GM23338 (cell line): ENCODE data around the gene ZNF70.

Experiments used
- CREB1 ChIP-seq: fragments of 250-450 bp; sonication (Bioruptor Pico); IDR thresholded peaks from 2 replicates; pipeline ENCODE4 v1.5.0; 2020; ENCODE audit warnings: low read depth, mild to moderate bottlenecking, moderate library complexity
- CTCF ChIP-seq, 2 experiments: fragments of 200-600 bp in 1 of 2; sonication (generic) in 1 of 2; conservative IDR thresholded peaks; 2 replicates each; pipeline versions ENCODE4 v1.5.1 to v1.6.1; 2016 to 2017; ENCODE audit warnings: antibody characterized with exemption in 2 of 2, low read depth in 2 of 2, mild to moderate bottlenecking in 2 of 2, moderate library complexity in 1 of 2
- EZH2 ChIP-seq: fragments of 200-600 bp; sonication (generic); IDR thresholded peaks from one replicate; pipeline ENCODE4 v1.8.0; 2017; ENCODE audit warnings: antibody characterized with exemption, mild to moderate bottlenecking, low read depth; ENCODE audit not compliant: unreplicated experiment
- EZH2phosphoT487 ChIP-seq: fragments of 200-600 bp; sonication (generic); IDR thresholded peaks from one replicate; pipeline ENCODE4 v1.8.1; 2018; ENCODE audit warnings: antibody characterized with exemption; ENCODE audit not compliant: unreplicated experiment
- POLR2AphosphoS5 ChIP-seq: IDR thresholded peaks from 2 replicates; pipeline ENCODE4 v1.6.1; 2016; ENCODE audit warnings: antibody characterized with exemption, low read depth
- STAT1 ChIP-seq: IDR thresholded peaks from one replicate; pipeline ENCODE4 v1.6.1; 2016; ENCODE audit warnings: antibody characterized with exemption; ENCODE audit not compliant: unreplicated experiment
- TF ChIP-seq, protein P1 (sequence below): IDR thresholded peaks from one replicate; pipeline ENCODE4 v1.6.1; 2018; ENCODE audit warnings: antibody characterized with exemption; ENCODE audit not compliant: unreplicated experiment

GRCh38 chr22:23697031-23697970 lies 53.6 kb downstream of the ZNF70 start:
- TF ChIP-seq CREB1 (CRISPR knock-in tag) (no peak), CTCF (conservative IDR thresholded peaks at IDR 0.05; ENCODE audit: low read depth in 2 of 2) (no peak), EZH2phosphoT487 (no peak), EZH2 (no peak), POLR2AphosphoS5 (no peak), STAT1 (no peak)
- TF ChIP-seq, protein P1, sequence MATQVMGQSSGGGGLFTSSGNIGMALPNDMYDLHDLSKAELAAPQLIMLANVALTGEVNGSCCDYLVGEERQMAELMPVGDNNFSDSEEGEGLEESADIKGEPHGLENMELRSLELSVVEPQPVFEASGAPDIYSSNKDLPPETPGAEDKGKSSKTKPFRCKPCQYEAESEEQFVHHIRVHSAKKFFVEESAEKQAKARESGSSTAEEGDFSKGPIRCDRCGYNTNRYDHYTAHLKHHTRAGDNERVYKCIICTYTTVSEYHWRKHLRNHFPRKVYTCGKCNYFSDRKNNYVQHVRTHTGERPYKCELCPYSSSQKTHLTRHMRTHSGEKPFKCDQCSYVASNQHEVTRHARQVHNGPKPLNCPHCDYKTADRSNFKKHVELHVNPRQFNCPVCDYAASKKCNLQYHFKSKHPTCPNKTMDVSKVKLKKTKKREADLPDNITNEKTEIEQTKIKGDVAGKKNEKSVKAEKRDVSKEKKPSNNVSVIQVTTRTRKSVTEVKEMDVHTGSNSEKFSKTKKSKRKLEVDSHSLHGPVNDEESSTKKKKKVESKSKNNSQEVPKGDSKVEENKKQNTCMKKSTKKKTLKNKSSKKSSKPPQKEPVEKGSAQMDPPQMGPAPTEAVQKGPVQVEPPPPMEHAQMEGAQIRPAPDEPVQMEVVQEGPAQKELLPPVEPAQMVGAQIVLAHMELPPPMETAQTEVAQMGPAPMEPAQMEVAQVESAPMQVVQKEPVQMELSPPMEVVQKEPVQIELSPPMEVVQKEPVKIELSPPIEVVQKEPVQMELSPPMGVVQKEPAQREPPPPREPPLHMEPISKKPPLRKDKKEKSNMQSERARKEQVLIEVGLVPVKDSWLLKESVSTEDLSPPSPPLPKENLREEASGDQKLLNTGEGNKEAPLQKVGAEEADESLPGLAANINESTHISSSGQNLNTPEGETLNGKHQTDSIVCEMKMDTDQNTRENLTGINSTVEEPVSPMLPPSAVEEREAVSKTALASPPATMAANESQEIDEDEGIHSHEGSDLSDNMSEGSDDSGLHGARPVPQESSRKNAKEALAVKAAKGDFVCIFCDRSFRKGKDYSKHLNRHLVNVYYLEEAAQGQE: no peak
